HepG2 (cell line): Measurements from ENCODE around the gene S100A12. TPM values are rescaled to one million over a fixed set of nuclear protein-coding genes. Genes with fewer than 3 reads are reported as not detected.

Experiments
- ATAC-seq: fragments of 200-7000 bp; cut with Tn5 transposase; 3 replicates; pipeline ENCODE4 v1.9.1; 2020; ENCODE audit warnings: mild to moderate bottlenecking, moderate library complexity
- BruUV-seq: library from RNA; stranded (reverse); fragments of 400-500 nt; replicated peaks from 2 replicates; lab custom pipeline; 2021; lab: Mats Ljungman, UMichigan
- CTCF ChIA-PET: fragments of 300-600 bp; formaldehyde crosslinking; extraction: SDS; loops from one replicate; lab custom pipeline; 2021; ENCODE audit warnings: low total read pairs, inconsistent platforms, low intra/inter-chr PET ratio; lab: Yijun Ruan, JAX
- POLR2A ChIA-PET: fragments of 350-600 bp; sonication (Branson Sonifier 250); formaldehyde crosslinking; loops from one replicate; lab custom pipeline; 2020; ENCODE audit warnings: antibody characterized with exemption, inconsistent platforms; lab: Yijun Ruan, JAX
- DNase-seq: peaks from one replicate; pipeline ENCODE4 v3.0.0-alpha.2; 2015; ENCODE audit warnings: low spot score
- FAIRE-seq: peaks from 3 replicates; lab custom pipeline; 2011; peaks lifted over from hg19 to GRCh38; lab: Jason Lieb, UNC
- H2AFZ ChIP-seq: one replicate; pipeline ENCODE4 v1.6.1; 2011; ENCODE audit warnings: low read length, inconsistent platforms
- H3K27ac ChIP-seq: fragments of 300-600 bp; 3 replicates; pipeline ENCODE4 v1.8.0; 2011; ENCODE audit warnings: mixed run types, mild to moderate bottlenecking, mixed read lengths, low read length, inconsistent platforms; ENCODE audit not compliant: insufficient read depth; ENCODE audit errors: extremely low read length
- H3K27me3 ChIP-seq, 2 experiments: fragments of 200-600 bp in 1 of 2; 2 replicates in 1 of 2; 3 replicates in 1 of 2; pipeline versions ENCODE4 v1.6.0 to v1.8.0; 2011; ENCODE audit warnings: low read length in 2 of 2, mild to moderate bottlenecking in 2 of 2, moderate library complexity in 2 of 2, inconsistent platforms in 1 of 2; ENCODE audit not compliant: insufficient read depth in 2 of 2, control insufficient read depth in 1 of 2
- H3K36me3 ChIP-seq, 2 experiments: fragments of 200-600 bp in 1 of 2; replicated peaks in 1 of 2; 2 replicates in 1 of 2; 3 replicates in 1 of 2; pipeline versions ENCODE4 v1.5.1 to v1.8.0; 2011; ENCODE audit warnings: low read length in 2 of 2, inconsistent platforms in 1 of 2; ENCODE audit not compliant: insufficient read depth in 2 of 2, control insufficient read depth in 1 of 2
- H3K4me1 ChIP-seq: 2 replicates; pipeline ENCODE4 v1.5.1; 2012; ENCODE audit warnings: low read length, inconsistent platforms; ENCODE audit not compliant: insufficient read depth
- H3K4me2 ChIP-seq: 2 replicates; pipeline ENCODE4 v1.6.0; 2011; ENCODE audit warnings: low read depth, low read length, inconsistent platforms
- H3K4me3 ChIP-seq, 3 experiments: fragments of 200-600 bp in 1 of 3; sonication (generic), shearing (Covaris generic) in 1 of 3; replicated peaks in 1 of 3; 2 replicates each; pipeline ENCODE4 v1.5.1; 2011 to 2016; ENCODE audit warnings: low read length in 3 of 3, inconsistent platforms in 2 of 3, low read depth in 2 of 3, mild to moderate bottlenecking in 2 of 3, control low read depth in 1 of 3, mixed read lengths in 1 of 3; ENCODE audit not compliant: insufficient read depth in 1 of 3
- H3K79me2 ChIP-seq: one replicate; pipeline ENCODE4 v1.6.1; 2011; ENCODE audit warnings: low read length, inconsistent platforms; ENCODE audit not compliant: insufficient read depth
- H3K9ac ChIP-seq: 2 replicates; pipeline ENCODE4 v1.6.0; 2011; ENCODE audit warnings: mild to moderate bottlenecking, low read depth, low read length, inconsistent platforms; ENCODE audit not compliant: insufficient read depth
- H3K9me3 ChIP-seq: 2 replicates; pipeline ENCODE4 v1.5.1; 2012; ENCODE audit warnings: mild to moderate bottlenecking, low read length
- H4K20me1 ChIP-seq: 2 replicates; pipeline ENCODE4 v1.6.0; 2011; ENCODE audit warnings: inconsistent platforms, mild to moderate bottlenecking, low read length, moderate library complexity; ENCODE audit not compliant: insufficient read depth
- NR2F1 ChIP-seq, 2 experiments: fragments of 450-650 bp in 1 of 2; formaldehyde crosslinking in 1 of 2; IDR thresholded peaks; 2 replicates each; pipeline versions ENCODE4 v1.5.0 to v1.6.1; 2016 to 2020; ENCODE audit warnings: mild to moderate bottlenecking in 1 of 2, missing compliant biosample characterization in 1 of 2, missing genetic modification reagents in 1 of 2, moderate library complexity in 1 of 2
- SALL2 ChIP-seq: sonication (generic); formaldehyde crosslinking; IDR thresholded peaks from 2 replicates; pipeline ENCODE4 v1.8.1; 2023; ENCODE audit warnings: mild to moderate bottlenecking, missing genetic modification reagents, inconsistent platforms
- ZBTB2 ChIP-seq: sonication (generic); formaldehyde crosslinking; IDR thresholded peaks from 2 replicates; pipeline ENCODE4 v1.8.0; 2022; ENCODE audit warnings: low read depth, missing genetic modification reagents
- ZNF121 ChIP-seq: sonication (generic); formaldehyde crosslinking; IDR thresholded peaks from 2 replicates; pipeline ENCODE4 v1.5.0; 2020; ENCODE audit warnings: mild to moderate bottlenecking, missing genetic modification reagents
- ZNF574 ChIP-seq: sonication (generic); formaldehyde crosslinking; IDR thresholded peaks from 2 replicates; pipeline ENCODE4 v1.4.0; 2020; ENCODE audit warnings: missing genetic modification reagents
- ZNF784 ChIP-seq: sonication (generic); formaldehyde crosslinking; IDR thresholded peaks from 2 replicates; pipeline ENCODE4 v1.5.1; 2020; ENCODE audit warnings: missing genetic modification reagents, mild to moderate bottlenecking, borderline replicate concordance
- WGBS: methylation state at CpG from one replicate; pipeline ENCODE4 v1.1.6; 2017; ENCODE audit warnings: low lambda C conversion rate; 5-methylcytosine and 5-hydroxymethylcytosine counted together
- in situ Hi-C: cut with HindIII; loops from 2 replicates; pipeline ENCODE4 v1.10.0; 2017; ENCODE audit warnings: low pct_unique_long_range_greater_than_20kb; ENCODE audit not compliant: extremely low pct_ligation_motif_present
- intact Hi-C: fragments of 100-400 bp; cut with micrococcal nuclease; formaldehyde crosslinking; loops from one replicate; pipeline ENCODE4 v1.10.0; 2022; ENCODE audit not compliant: unreplicated experiment
- polyA plus RNA-seq, 8 experiments: library from polyadenylated mRNA; depleted of rRNA in 3 of 8; stranded (reverse) in 7 of 8; unstranded in 1 of 8; fragments of >200 nt; fragmentation: Illumina TruSeq in 4 of 8; extraction: Trizol in 4 of 8; gene quantifications; 2 replicates each; pipeline versions ENCODE4 v1.2.1 to v1.2.3, GENCODE V29; 2011 to 2016; ENCODE audit warnings: low read depth in 4 of 8, missing spikeins in 1 of 8, mixed read lengths in 1 of 8; ENCODE audit not compliant: insufficient read depth in 1 of 8
- total RNA-seq, 5 experiments: library from RNA; depleted of rRNA; stranded (reverse); fragments of >200 nt; fragmentation: Illumina TruSeq; extraction: Trizol; gene quantifications; 2 replicates each; pipeline ENCODE4 v1.2.3, GENCODE V29; 2016; ENCODE audit warnings: low read depth in 1 of 5

S100A12 gene
- total and polyA plus RNA-seq, 2 of the 13 experiments (the other 11 are each of a cell fraction or from before 2014, with no cell fraction given): not detected

GRCh38 chr1:153344718-153345025 is 30.7 kb downstream of the S100A12 start (continued):
- TF ChIP-seq ZNF574 (CRISPR knock-in tag): no peak

GRCh38 chr1:153343811-153344717 is 31.4 kb downstream of the S100A12 start:
- no peak for DNase-seq
- intact Hi-C loops: no loop called here
- no peak overlapping the region for H2AFZ ChIP-seq
- no peaks in the 10 kb centered on the region for H4K20me1 ChIP-seq
- no peak for ATAC-seq
- no peaks in the 10 kb centered on the region for H3K36me3 ChIP-seq
- no peaks in the 10 kb centered on the region for H3K4me1 ChIP-seq
- FAIRE-seq: no peak
- no peak overlapping the region for H3K4me2 ChIP-seq
- no peak overlapping the region for H3K4me3 ChIP-seq
- no peaks in the 10 kb centered on the region for H3K9me3 ChIP-seq
- WGBS: 22% methylated on average over 9 of the region's 9 CpGs
- TF ChIP-seq ZNF784 (CRISPR knock-in tag): no peak
- TF ChIP-seq NR2F1 (CRISPR knock-in tag; IDR thresholded peaks at IDR 0.05): no peak
- TF ChIP-seq SALL2 (CRISPR knock-in tag): no peak
- TF ChIP-seq ZBTB2 (CRISPR knock-in tag): no peak
- TF ChIP-seq ZNF121 (CRISPR knock-in tag): no peak
- CTCF ChIA-PET: no interaction called here
- H3K79me2 ChIP-seq: no peaks in the 10 kb centered on the region
- POLR2A ChIA-PET: no interaction called here
- in situ Hi-C loops: no loop called here
- no peak overlapping the region for H3K9ac ChIP-seq
- no TSS peak for BruUV-seq
- peaks cover 2 to 6% of the 10 kb centered on the region in 2 experiments; a peak in 2 of 5 replicates for H3K27me3 ChIP-seq
- no peak overlapping the region for H3K27ac ChIP-seq
